H1 (cell line): ENCODE measurements around the gene C22orf31.

Source experiments
- CHD1 ChIP-seq: IDR thresholded peaks from 2 replicates; pipeline ENCODE4 v1.6.1; 2012; ENCODE audit warnings: low read depth, low read length, improper control_type of control experiment
- CTCF ChIP-seq, 3 experiments: IDR thresholded peaks; 1 replicate in 2 of 3; 2 replicates in 1 of 3; pipeline versions ENCODE4 v1.5.1 to v1.6.1; 2011; ENCODE audit warnings: low read length in 3 of 3, mild to moderate bottlenecking in 3 of 3, inconsistent platforms in 2 of 3, low read depth in 1 of 3, moderate library complexity in 1 of 3; ENCODE audit not compliant: insufficient read depth in 1 of 3; ENCODE audit errors: control extremely low read depth in 1 of 3
- EZH2 ChIP-seq: fragments of 200-600 bp; sonication (generic); IDR thresholded peaks from 2 replicates; pipeline ENCODE4 v1.7.1; 2012; ENCODE audit warnings: low read depth, mild to moderate bottlenecking, moderate library complexity, low read length, inconsistent platforms; ENCODE audit not compliant: severe bottlenecking
- POLR2A ChIP-seq, 2 experiments: IDR thresholded peaks; 1 replicate in 1 of 2; 2 replicates in 1 of 2; pipeline ENCODE4 v1.6.1; 2011; ENCODE audit warnings: low read depth in 2 of 2, low read length in 2 of 2, mild to moderate bottlenecking in 2 of 2; ENCODE audit errors: control extremely low read depth in 1 of 2
- RFX5 ChIP-seq: IDR thresholded peaks from 2 replicates; pipeline ENCODE4 v1.6.1; 2011; ENCODE audit warnings: low read depth, low read length, improper control_type of control experiment, borderline replicate concordance
- TAF1 ChIP-seq: IDR thresholded peaks from 2 replicates; pipeline ENCODE4 v1.6.1; 2011; ENCODE audit warnings: mild to moderate bottlenecking, low read depth, low read length

- no peak for TF ChIP-seq CHD1
- TF ChIP-seq POLR2A (IDR thresholded peaks at IDR 0.05; ENCODE audit: control extremely low read depth in 1 of 2, low read depth in 2 of 2, low read length in 2 of 2) = no peak
- no peak for TF ChIP-seq CTCF (IDR thresholded peaks at IDR 0.05; ENCODE audit: control extremely low read depth in 1 of 3, insufficient read depth in 1 of 3, low read depth in 1 of 3, low read length in 3 of 3)
- TF ChIP-seq TAF1 = no peak
- TF ChIP-seq EZH2 = no peak
- TF ChIP-seq RFX5 = no peak
Observed at GRCh38 chr22:29018293-29019189, 43.1 kb downstream of the C22orf31 start.
